UCSD-AML1 (cell line): ENCODE measurements around the gene CHST13.

ENCODE experiments used
- DNase-seq: peaks from one replicate; lab custom pipeline; 2025; ENCODE audit not compliant: unreplicated experiment; lab: John Stamatoyannopoulos, UW

The CHST13 gene

GRCh38 chr3:126553284-126554084 lies 29.5 kb downstream of the CHST13 start:
- DNase-seq, result no peak

- DNase-seq, result no peak
Measured at GRCh38 chr3:126554560-126555525, 30.9 kb downstream of the CHST13 start.

- DNase-seq, result no peak
Measured at GRCh38 chr3:126555795-126556636, 32.1 kb downstream of the CHST13 start.

GRCh38 chr3:126556637-126557414 lies 32.9 kb downstream of the CHST13 start:
- DNase-seq, result no peak

GRCh38 chr3:126557415-126557745 lies 33.4 kb downstream of the CHST13 start:
- DNase-seq, result no peak

- DNase-seq, result no peak
Measured at GRCh38 chr3:126557761-126558160, 33.8 kb downstream of the CHST13 start.

GRCh38 chr3:126558336-126559071 lies 34.5 kb downstream of the CHST13 start, which contains the start of gene C3orf22:
Gene C3orf22 (minus strand): TSS chr3:126558932. CDS start chr3:126553390, 5,542 bp downstream.
- no peak for DNase-seq

- no peak for DNase-seq
Measured at GRCh38 chr3:126562737-126563276, 38.9 kb downstream of the CHST13 start.

- no peak for DNase-seq
Measured at GRCh38 chr3:126567696-126568438, 43.9 kb downstream of the CHST13 start.

- no peak for DNase-seq
Measured at GRCh38 chr3:126568776-126569342, 44.9 kb downstream of the CHST13 start.

GRCh38 chr3:126569390-126569975 lies 45.5 kb downstream of the CHST13 start:
- no peak for DNase-seq

- DNase-seq, result no peak
Measured at GRCh38 chr3:126570103-126570541, 46.2 kb downstream of the CHST13 start.

- no peak for DNase-seq
Measured at GRCh38 chr3:126571078-126571477, 47.1 kb downstream of the CHST13 start.

GRCh38 chr3:126573492-126574117 lies 49.6 kb downstream of the CHST13 start:
- DNase-seq, result no peak

- no peak for DNase-seq
Measured at GRCh38 chr3:126577261-126577660, 53.3 kb downstream of the CHST13 start.

- no peak for DNase-seq
Measured at GRCh38 chr3:126578702-126579101, 54.7 kb downstream of the CHST13 start.

GRCh38 chr3:126580746-126581145 lies 56.8 kb downstream of the CHST13 start:
- DNase-seq, result no peak
